GM18519 (cell line): Measurements from ENCODE around the gene C13orf46.

ENCODE experiments used
- ATAC-seq: cut with Tn5 transposase; IDR thresholded peaks from one replicate; pipeline ENCODE4 v1.9.1; 2021; ENCODE audit warnings: mild to moderate bottlenecking, moderate library complexity; ENCODE audit not compliant: unreplicated experiment, low FRiP score

The C13orf46 gene

GRCh38 chr13:113958373-113958772 lies 15.5 kb downstream of the C13orf46 start:
- ATAC-seq = no peak

GRCh38 chr13:113956571-113956970 lies 17.3 kb downstream of the C13orf46 start:
- ATAC-seq = no peak

GRCh38 chr13:113955691-113956090 lies 18.2 kb downstream of the C13orf46 start:
- ATAC-seq = no peak

- no peak for ATAC-seq
Observed at GRCh38 chr13:113955235-113955634, 18.6 kb downstream of the C13orf46 start.

- no peak for ATAC-seq
Observed at GRCh38 chr13:113954046-113954835, 19.6 kb downstream of the C13orf46 start.

GRCh38 chr13:113953561-113953960 lies 20.3 kb downstream of the C13orf46 start:
- no peak for ATAC-seq

GRCh38 chr13:113952983-113953520 lies 20.8 kb downstream of the C13orf46 start:
- no peak for ATAC-seq

GRCh38 chr13:113952151-113952982 lies 21.5 kb downstream of the C13orf46 start:
- no peak for ATAC-seq

- peak; percentile 62 for ATAC-seq
Observed at GRCh38 chr13:113951246-113951999, 22.5 kb downstream of the C13orf46 start.

GRCh38 chr13:113950451-113951245 lies 23.2 kb downstream of the C13orf46 start:
- peak; percentile 10 for ATAC-seq

GRCh38 chr13:113949546-113949945 lies 24.3 kb downstream of the C13orf46 start:
- ATAC-seq = no peak

- no peak for ATAC-seq
Observed at GRCh38 chr13:113948034-113948742, 25.7 kb downstream of the C13orf46 start.

- ATAC-seq = no peak
Observed at GRCh38 chr13:113947311-113948033, 26.4 kb downstream of the C13orf46 start.

- no peak for ATAC-seq
Observed at GRCh38 chr13:113946409-113947181, 27.3 kb downstream of the C13orf46 start.

- ATAC-seq = no peak
Observed at GRCh38 chr13:113945857-113946408, 27.9 kb downstream of the C13orf46 start.

GRCh38 chr13:113943821-113944565 lies 29.9 kb downstream of the C13orf46 start:
- no peak for ATAC-seq

GRCh38 chr13:113942591-113943103 lies 31.2 kb downstream of the C13orf46 start:
- ATAC-seq = no peak
